Liver (tissue), 3 donors: ENCODE results near the gene SLC7A11.

Source experiments
- GABPA ChIP-seq, 2 donors: IDR thresholded peaks in 1 of 2; conservative IDR thresholded peaks in 1 of 2; 2 replicates each; pipeline ENCODE4 v1.6.1; 2016; ENCODE audit warnings: antibody characterized with exemption in 2 of 2, mild to moderate bottlenecking in 1 of 2, moderate library complexity in 1 of 2
- RAD21 ChIP-seq, 2 donors: IDR thresholded peaks; 2 replicates each; pipeline ENCODE4 v1.6.1; 2016; ENCODE audit warnings: antibody characterized with exemption in 2 of 2, mild to moderate bottlenecking in 2 of 2
- RXRA ChIP-seq, 2 donors: IDR thresholded peaks; 2 replicates each; pipeline ENCODE4 v1.6.1; 2017 to 2018; ENCODE audit warnings: antibody characterized with exemption in 2 of 2, mild to moderate bottlenecking in 1 of 2
- YY1 ChIP-seq: IDR thresholded peaks from 2 replicates; pipeline ENCODE4 v1.6.1; 2016; ENCODE audit warnings: antibody characterized with exemption, mild to moderate bottlenecking
- TF ChIP-seq, protein P1 (sequence below): IDR thresholded peaks from 2 replicates; pipeline ENCODE4 v1.6.1; 2016; ENCODE audit warnings: antibody characterized with exemption, mild to moderate bottlenecking
- TF ChIP-seq, protein P2 (sequence below): fragments of 150-350 bp; IDR thresholded peaks from 2 replicates; pipeline ENCODE4 v1.5.1; 2017; ENCODE audit warnings: improper control_type of control experiment, low read depth, low read length; ENCODE audit not compliant: missing input control
- donor health status: healthy.
- donor health status: healthy.

DNA sequence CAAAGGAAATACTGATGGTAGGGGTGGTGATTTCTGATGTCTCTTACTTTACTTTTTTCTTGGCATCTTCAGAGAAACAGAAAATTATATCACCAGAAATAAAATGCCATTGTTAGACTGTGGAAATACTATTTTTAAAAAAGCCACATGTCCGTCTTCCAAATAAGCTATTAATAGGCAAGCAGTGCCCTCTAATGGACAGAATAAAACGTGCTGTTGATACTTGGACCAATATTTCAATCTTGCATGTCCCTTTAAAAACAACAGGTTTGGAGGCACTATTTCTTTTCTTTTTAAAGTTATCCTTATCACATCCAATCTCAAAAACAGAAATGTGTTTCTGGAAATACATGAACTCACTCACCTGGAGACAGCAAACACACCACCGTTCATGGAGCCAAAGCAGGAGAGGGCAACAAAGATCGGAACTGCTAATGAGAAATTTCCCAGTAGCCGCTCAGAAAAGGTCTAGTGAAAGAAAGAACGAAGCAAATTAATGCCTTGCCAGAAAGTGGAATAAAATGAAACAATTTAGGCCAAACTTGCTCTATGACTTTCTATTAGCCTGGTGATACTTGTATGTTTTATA, 59.2 kb downstream of the SLC7A11 start:
- no peak for TF ChIP-seq GABPA (IDR thresholded peaks at IDR 0.05 in 1 of 2, conservative IDR thresholded peaks at IDR 0.05 in 1 of 2)
- TF ChIP-seq, protein P1, sequence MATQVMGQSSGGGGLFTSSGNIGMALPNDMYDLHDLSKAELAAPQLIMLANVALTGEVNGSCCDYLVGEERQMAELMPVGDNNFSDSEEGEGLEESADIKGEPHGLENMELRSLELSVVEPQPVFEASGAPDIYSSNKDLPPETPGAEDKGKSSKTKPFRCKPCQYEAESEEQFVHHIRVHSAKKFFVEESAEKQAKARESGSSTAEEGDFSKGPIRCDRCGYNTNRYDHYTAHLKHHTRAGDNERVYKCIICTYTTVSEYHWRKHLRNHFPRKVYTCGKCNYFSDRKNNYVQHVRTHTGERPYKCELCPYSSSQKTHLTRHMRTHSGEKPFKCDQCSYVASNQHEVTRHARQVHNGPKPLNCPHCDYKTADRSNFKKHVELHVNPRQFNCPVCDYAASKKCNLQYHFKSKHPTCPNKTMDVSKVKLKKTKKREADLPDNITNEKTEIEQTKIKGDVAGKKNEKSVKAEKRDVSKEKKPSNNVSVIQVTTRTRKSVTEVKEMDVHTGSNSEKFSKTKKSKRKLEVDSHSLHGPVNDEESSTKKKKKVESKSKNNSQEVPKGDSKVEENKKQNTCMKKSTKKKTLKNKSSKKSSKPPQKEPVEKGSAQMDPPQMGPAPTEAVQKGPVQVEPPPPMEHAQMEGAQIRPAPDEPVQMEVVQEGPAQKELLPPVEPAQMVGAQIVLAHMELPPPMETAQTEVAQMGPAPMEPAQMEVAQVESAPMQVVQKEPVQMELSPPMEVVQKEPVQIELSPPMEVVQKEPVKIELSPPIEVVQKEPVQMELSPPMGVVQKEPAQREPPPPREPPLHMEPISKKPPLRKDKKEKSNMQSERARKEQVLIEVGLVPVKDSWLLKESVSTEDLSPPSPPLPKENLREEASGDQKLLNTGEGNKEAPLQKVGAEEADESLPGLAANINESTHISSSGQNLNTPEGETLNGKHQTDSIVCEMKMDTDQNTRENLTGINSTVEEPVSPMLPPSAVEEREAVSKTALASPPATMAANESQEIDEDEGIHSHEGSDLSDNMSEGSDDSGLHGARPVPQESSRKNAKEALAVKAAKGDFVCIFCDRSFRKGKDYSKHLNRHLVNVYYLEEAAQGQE, result no peak
- TF ChIP-seq RAD21 (IDR thresholded peaks at IDR 0.05), result peak; percentile 91
- TF ChIP-seq, protein P2, sequence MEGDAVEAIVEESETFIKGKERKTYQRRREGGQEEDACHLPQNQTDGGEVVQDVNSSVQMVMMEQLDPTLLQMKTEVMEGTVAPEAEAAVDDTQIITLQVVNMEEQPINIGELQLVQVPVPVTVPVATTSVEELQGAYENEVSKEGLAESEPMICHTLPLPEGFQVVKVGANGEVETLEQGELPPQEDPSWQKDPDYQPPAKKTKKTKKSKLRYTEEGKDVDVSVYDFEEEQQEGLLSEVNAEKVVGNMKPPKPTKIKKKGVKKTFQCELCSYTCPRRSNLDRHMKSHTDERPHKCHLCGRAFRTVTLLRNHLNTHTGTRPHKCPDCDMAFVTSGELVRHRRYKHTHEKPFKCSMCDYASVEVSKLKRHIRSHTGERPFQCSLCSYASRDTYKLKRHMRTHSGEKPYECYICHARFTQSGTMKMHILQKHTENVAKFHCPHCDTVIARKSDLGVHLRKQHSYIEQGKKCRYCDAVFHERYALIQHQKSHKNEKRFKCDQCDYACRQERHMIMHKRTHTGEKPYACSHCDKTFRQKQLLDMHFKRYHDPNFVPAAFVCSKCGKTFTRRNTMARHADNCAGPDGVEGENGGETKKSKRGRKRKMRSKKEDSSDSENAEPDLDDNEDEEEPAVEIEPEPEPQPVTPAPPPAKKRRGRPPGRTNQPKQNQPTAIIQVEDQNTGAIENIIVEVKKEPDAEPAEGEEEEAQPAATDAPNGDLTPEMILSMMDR, result peak; percentile 81
- no peak for TF ChIP-seq YY1
- TF ChIP-seq RXRA (IDR thresholded peaks at IDR 0.05), result no peak
